ENCODE results near the gene CHD9.

The CHD9 gene

GRCh38 chr16:53358884-53359283 lies 304.1 kb downstream of the CHD9 start:
- no peak overlapping the region for H3K4me3 ChIP-seq (ENCODE audit: low read depth, low read length)
- no peak for TF ChIP-seq CTCF (IDR thresholded peaks at IDR 0.05; ENCODE audit: borderline replicate concordance, insufficient read depth, low read depth, low read length)

GRCh38 chr16:53369921-53370320 lies 315.1 kb downstream of the CHD9 start:
- H3K4me3 ChIP-seq (ENCODE audit: low read depth, low read length), result no peak overlapping the region
- TF ChIP-seq CTCF (IDR thresholded peaks at IDR 0.05; ENCODE audit: borderline replicate concordance, insufficient read depth, low read depth, low read length), result no peak

- no peak overlapping the region for H3K4me3 ChIP-seq (ENCODE audit: low read depth, low read length)
- TF ChIP-seq CTCF (IDR thresholded peaks at IDR 0.05; ENCODE audit: borderline replicate concordance, insufficient read depth, low read depth, low read length), result no peak
These were observed 316.0 kb downstream of the CHD9 start for GRCh38 chr16:53370827-53371226.

GRCh38 chr16:53372992-53373871 lies 318.4 kb downstream of the CHD9 start:
- H3K4me3 ChIP-seq (ENCODE audit: low read depth, low read length), result no peak overlapping the region
- no peak for TF ChIP-seq CTCF (IDR thresholded peaks at IDR 0.05; ENCODE audit: borderline replicate concordance, insufficient read depth, low read depth, low read length)

- TF ChIP-seq CTCF (IDR thresholded peaks at IDR 0.05; ENCODE audit: borderline replicate concordance, insufficient read depth, low read depth, low read length), result no peak
- no peak overlapping the region for H3K4me3 ChIP-seq (ENCODE audit: low read depth, low read length)
These were observed 320.0 kb downstream of the CHD9 start for GRCh38 chr16:53374800-53375199.

- no peak overlapping the region for H3K4me3 ChIP-seq (ENCODE audit: low read depth, low read length)
- no peak for TF ChIP-seq CTCF (IDR thresholded peaks at IDR 0.05; ENCODE audit: borderline replicate concordance, insufficient read depth, low read depth, low read length)
These were observed 323.3 kb downstream of the CHD9 start for GRCh38 chr16:53378138-53378537.
